Measurements from ENCODE around the gene OR2Z1.

The OR2Z1 gene, protein sequence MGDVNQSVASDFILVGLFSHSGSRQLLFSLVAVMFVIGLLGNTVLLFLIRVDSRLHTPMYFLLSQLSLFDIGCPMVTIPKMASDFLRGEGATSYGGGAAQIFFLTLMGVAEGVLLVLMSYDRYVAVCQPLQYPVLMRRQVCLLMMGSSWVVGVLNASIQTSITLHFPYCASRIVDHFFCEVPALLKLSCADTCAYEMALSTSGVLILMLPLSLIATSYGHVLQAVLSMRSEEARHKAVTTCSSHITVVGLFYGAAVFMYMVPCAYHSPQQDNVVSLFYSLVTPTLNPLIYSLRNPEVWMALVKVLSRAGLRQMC

DNA sequence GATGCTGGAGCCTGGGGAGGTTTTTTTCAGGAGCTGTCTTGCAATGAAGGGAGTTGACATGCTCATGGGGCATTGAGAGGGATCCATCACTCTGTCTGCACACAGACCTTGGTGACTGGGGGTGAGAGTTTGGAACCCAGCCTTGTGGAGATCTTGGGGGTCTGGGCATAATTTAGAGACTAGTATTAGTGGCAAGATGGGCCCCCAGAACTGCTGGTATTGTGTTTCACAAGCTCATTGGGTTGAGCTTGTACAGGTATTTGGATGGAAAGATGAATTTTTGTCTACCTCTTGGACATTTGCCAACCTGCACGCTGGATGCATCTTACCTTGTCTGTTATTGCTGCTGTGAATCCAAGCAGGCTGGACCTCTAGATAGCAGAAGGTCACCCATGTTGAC lies at the start of gene OR2Z1:
Gene OR2Z1 (plus strand): TSS at position 301 of the 400 bp plus-strand sequence. CDS start 9,395 bp downstream, outside the sequence.
- DNase-seq = no peak

DNA sequence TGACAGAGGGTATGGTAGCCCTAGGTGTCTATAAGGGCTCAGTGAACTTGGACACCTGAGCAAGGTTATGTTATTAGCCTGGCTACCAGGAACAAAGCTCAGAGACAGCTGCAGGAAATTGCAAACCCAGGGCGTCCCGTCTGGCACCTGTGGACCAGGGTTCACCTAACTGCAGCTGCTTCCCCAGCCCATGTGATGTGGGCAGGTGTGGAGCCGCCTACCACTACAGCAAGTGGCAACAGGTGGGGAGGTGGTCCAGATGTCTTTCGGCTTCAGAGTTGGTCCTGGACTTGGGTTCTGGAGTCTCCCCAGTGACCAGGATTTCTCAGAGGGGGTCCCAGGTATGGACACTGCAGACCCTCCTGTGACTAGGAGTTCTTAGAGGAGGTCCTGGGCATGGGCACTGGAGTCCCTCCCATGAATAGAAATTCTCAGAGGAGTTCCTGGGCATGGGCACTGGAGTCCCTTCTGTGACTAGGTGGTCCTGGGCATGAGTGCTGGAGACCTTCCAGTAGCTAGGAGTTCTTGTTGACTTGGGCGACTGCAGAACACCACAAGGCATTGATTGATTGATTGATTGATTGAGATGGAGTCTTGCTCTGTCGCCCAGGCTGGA lies 48.0 kb upstream of the OR2Z1 start:
- DNase-seq = no peak

DNA sequence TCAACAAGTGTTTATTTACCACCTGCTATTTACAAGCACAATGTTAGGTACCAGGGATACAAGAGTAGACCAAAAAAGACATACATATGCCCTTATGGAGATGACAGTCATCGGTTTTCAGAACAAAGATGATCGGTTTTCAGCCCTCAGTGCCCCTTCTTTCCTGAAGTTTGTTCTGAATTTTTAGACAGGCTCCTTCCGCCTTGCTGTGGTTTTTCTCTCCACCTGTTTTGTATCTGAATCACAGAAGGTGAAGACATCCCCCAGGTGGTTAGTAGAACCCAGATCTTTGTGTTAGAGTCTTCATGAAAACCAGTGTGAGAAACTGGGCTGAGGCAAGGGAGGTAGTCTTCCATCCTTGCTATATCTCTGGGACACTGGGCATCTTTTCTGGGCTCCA lies 46.4 kb upstream of the OR2Z1 start:
- DNase-seq = no peak

DNA sequence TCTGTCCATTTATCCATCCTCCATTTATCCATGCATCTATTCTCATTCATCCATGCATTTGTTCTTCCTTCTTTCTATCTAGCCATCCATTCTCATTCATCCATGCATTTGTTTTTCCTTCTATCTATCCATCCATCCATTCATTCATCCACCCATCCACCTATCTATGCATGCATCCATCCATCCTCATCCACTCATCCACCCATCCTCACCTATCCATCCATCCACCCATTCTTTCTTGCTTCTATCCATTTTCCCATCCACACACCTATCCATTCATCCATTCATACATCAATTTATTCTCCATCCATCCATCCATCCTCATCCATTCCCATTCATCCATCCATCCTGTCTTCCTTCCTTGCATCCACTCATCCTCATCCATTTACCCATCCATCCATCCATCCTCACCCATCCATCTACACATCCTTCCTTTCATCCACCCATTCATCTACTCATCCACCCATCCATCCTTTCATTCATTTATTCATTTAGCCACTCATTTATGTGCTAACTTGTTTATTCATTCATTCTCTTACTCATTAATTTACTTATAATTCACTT lies 43.1 kb upstream of the OR2Z1 start:
- no peak for DNase-seq

DNA sequence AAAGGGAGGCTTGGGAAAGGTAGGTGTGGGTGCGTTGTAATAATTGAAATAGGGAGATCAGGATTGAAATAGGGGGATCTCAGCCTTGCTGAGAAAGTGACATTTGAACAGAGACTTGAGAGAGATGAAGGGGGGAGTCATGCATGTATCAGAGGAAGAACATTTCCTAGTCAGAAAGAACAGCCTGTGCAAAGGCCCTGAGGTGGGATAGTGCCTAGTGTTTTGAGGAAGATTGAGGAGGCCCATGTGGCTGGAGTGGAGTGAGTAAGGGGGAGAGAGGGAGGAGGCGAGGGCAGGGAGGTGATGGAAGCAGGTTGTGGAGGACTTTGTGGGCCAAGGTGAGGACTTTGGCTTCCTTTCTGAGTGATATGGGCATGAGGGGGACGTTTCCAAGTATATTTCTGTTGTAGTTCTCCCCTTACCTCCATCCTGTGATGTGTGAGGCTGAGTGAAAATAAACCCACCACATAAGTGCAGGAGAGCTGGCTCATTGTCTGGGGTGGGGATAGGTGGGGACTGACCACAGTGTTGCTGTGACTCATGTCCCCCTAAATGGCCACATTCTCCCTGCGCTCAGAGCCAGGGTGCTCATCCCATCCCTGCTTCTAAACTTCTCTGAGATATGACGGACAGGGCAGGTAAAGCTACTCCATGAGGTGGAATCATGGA lies 40.6 kb upstream of the OR2Z1 start:
- DNase-seq = no peak

DNA sequence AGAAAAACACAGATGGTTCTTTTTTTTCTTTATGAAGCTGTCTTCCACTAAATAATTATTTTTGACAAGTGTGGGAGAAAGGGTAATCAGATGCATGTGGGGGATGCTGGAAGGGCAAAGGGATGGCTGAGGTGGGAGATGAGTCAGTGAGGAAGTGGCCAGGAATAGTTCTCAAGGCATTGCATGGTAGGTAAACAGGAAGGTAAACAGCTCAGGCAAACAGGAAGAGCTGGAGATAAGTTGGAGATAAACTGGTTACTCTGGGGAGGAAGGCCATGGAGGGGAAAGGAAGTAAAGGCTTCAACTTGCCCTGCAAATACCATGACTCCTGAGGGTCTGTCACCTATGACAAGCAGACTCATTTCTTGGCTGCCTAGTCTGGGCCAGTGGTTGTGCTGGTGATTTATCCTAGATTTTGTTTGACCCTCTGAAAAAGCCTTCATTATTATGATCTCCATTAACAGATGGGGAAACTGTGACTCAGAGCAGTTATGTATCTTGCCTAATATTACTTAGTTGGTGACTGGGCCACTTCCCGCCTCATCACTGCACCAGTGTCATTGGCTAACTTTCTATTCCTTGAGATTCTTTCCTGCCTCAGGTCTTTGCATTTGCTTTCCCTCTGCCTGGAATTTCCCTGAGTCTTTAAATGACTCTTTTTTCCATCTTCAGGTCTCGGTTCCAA lies 39.9 kb upstream of the OR2Z1 start:
- DNase-seq = no peak

DNA sequence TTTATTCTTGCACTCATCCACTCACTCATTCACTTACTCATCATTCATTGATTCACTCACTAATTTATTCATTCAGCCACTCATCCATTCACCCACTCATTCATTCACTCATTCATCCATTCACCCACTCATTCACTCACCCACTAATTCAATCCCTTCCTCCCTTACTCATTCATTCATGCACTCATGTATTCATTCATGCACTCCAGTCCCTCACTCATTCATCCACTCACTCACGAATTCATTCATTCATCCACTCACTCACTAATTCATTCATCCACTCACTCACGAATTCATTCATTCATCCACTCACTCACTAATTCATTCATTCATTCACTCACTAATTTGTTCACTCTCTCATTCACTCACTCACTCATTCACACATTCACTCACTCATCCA lies 39.0 kb upstream of the OR2Z1 start:
- DNase-seq = no peak

DNA sequence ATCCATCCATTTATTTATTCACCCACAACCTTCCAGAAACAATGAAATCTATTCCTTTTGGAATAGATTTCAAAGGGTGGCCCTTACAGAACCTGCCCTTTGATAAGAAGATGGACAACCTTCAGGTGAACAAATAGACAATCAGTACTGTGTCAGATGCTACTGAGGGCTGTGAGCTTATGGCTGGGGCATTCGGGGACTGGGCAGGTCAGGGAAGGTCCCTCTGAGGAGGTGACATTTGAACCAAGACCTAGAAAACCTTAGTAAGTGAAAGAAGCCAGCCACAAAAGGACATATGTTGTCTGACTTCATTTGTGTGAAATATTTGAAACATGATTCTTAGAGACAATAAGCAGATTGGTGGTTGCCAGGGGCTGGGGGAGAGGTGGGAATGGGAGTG lies 38.5 kb upstream of the OR2Z1 start:
- no peak for DNase-seq

DNA sequence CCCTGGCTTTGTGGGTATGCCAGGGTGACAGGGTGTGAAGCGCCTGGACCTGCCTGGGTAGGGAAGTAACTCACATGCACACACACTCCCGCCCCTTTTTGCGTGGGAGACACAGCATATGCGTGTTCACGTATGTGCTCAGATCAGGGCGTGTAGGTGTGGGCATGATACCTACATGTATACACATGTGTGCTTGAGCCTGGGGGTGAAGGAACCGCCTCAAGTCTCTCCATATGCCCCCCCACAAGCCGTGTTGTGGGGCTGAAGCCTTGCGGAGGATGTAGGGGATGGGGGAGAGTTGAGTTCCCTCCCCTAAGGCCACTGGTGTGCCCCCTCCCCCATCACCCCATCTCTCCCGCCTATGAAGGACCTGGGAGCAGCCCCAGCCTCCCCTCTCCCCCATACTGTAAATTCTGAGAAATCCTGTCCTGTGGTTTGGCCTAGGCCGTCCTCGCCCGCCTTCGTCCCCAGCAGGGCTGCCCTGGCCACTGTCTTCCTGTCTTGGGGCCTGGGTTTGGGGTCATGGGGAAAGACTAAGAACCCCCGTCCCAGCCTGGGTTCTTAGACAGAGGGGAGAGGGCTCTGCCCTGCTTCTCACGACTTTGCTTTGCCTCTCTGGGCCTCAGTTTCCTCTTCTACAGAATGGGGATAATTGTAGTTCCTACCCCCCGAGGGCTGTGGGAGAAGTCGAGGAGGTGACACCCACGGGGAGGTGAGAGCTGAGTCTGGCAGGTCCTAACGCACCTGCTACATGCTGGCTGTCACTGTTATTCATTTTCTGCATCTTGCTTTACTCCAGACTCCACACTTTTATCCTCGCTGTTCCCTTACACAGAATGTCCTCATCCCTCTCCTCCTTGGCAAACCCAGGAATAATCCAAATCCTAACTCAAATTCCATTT lies 37.2 kb upstream of the OR2Z1 start:
- DNase-seq = no peak

DNA sequence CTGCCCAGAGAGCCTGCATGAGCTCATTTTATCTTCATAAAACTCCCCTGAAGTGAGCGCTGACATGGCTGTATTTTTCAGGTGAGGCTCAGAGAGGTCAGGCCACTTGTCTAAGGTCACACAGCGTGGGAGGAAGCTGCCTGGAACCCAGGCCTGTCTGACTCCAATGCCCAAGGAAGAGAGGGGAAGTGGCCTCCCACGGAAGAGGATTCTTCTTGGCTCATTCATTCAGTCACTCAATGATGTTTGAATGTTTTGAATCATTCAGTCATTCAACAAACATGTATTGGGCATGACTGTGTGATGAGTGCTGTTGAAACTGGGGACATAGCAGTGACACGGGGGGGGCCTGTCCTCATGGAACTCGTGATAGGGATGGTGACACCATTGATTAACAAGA lies 34.9 kb upstream of the OR2Z1 start:
- DNase-seq = no peak

DNA sequence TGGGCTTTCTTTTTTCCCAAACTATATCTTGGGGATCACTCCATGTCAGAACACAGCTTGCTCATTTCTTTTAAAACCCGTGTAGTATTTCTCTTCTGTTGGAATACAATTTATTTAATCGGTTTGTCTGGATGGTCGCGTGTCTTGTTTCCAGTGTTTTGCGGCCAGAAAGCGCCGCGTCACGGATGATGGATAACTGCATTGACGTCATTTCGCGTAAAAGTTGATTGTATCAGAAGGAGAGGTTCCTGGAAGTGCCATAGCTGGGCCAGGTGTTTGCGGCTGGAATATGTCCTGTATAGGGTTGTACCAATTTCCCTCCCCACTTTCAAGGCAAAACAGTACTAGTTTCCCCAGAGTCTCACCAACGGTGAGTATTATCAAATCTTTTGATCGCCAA lies 32.5 kb upstream of the OR2Z1 start:
- no peak for DNase-seq

DNA sequence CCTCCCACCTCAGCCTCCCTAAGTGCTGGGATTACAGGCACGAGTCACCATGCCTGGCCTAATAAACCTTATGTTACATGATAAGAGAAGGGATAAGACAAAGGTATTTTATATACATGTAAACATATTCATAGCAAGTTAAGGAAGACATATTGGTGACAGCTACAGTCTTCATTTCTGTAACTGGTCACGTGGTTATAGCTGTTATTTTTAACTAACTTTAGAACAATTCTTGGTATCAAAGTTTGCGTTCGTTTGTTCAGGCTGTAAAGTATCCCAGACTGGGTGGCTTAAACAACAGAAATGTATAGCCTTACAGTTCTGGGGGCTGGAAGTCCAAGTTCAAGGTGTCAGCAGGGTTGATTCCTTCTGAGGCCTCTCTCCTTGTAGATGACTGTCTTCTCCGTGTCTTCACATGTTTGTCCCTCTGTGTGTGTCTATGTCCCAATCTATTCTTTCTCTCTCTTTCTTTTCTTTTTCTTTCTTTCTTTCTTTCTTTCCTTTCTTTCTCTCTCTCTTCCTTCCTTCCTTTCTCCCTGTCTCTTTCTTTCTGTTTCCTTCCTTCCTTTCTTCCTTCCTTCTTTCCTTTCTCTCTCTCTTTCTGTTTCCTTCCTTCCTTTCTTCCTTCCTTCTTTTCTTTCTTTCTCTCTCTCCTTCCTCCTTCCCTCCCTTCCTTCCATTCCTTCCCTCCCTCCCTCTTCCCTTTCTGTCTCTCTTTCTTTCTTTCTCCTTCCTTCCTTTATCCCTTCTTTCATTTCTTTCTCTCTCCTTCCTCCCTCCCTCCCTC lies 30.5 kb upstream of the OR2Z1 start:
- no peak for DNase-seq

DNA sequence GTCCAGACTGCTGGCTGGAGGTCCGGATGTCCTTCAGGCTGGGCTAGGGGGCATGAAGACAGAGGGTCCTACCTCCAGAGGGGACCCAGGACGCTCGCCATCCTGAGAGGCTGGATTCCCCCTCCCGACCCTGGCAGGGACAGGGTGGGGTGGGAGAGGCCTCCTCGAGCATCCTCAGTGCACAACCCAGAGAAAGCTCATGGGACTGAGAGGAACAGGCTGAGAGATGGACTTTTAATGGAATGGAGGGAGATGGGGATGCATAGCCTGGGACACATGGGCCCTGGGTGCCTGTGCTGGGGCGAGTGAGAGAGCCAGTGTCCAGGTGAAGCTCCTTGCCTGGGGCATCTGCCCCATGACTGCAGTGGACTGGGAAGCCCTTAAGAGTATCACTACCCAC lies 25.9 kb upstream of the OR2Z1 start:
- DNase-seq = no peak

DNA sequence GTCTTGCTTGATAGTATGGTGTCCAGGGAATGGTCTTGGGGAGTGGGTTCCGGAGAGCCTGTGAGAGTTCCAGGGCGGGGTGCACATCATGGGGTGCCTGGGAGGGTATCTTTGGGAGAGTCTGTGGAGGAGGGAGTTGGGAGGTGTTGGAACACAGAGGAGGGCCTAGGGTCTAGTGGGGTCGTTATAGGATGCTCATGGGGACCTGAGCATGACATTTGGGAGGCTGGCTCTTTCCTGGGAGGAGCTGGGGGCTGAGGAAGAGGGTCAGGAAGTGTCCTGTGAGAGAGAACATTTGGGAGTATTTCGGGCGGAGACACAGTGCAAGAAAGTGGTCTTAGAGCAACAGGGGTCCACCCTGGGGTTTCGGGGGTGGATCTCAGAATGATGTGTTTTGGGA lies 25.5 kb upstream of the OR2Z1 start:
- DNase-seq = no peak

DNA sequence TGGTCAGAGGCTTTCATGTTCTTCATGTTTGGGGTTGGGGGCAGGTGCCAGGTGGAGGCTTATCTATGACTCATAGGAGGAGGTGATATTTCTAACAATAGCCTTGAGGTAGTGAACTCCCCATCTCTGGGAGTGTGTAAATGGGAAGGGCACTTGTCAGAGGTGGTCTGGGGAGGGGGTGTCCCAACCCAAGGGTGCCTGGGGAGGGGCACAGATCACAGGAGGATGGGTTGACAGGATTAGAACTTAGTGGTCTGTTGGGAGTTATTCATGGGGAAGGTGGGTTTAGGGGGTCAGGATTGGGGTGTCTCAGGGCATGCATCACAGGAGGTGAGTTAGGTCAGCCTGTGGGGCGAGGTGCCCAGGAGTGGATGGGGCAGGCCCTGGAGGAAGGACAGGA lies 24.4 kb upstream of the OR2Z1 start:
- no peak for DNase-seq

DNA sequence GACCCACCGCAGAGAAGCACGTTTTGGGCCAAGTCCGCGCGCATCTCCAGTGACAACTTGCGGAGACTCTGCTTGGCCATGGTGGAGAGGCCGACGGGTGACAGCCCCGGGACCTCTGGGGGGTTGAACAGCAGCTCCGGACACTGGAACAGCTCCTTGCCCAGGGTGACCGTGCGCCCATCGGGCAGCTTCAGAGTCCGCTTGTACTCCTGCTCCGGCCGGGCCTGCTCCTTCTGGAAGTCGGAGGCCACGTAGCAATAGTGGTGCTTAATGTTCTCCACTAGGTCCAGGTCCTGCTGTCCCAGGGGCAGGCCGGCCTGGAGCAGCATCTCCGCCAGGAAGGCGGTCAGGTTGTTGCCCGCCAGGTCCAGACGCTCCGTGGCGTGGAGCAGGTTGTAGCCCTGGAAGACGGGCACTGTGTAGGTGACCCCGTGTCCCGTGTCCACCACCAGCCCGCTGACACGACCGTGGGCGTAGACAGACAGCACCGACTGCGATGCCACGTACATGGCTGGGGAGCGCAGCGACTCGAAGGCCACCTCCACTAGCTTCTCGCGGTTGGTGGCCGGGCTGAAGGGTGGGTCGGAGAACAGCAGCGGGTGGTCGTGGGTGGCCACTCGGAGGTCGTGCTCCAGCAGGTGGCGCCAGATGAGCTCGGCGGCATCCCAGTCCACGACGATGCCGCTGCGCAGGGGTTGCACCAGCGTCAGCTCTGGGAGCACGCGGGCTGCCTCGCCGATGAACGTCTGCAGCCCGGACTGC lies 23.6 kb upstream of the OR2Z1 start:
- DNase-seq = no peak

DNA sequence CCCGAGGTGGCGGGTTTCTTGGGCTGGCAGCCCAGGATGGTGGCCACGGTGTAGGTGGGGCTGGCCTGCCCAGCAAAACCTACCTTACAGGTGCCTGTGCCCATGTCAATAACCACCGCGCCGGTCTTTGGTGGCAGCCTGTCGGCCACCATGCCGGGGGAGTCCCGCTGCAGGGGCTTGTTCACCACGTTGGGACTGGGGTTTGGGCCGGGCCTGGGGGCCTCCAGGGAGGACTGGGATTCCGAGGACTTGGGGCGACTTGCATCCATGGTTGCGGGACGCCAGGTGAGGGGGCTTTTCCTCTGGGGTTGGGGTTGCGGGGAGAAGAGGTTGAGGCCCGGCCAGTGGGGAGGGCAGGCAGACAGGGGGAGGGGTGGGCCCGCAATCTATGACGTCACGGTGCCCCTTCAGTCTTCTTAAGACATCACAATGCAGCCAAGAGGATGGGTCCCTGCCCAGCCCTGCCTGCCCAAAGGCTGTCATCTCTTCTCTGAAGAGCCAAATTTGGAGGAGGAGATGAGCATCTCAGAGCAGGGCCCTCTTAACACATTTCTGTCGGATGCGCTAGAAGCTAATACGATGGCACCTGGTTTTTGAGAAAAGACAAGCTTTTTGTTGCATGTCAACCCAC lies 22.9 kb upstream of the OR2Z1 start, which contains the start of gene ACTL9:
Gene ACTL9 (minus strand): TSS at position 363 of the 631 bp plus-strand sequence. CDS start 94 bp downstream, at position 269.
- DNase-seq = no peak

DNA sequence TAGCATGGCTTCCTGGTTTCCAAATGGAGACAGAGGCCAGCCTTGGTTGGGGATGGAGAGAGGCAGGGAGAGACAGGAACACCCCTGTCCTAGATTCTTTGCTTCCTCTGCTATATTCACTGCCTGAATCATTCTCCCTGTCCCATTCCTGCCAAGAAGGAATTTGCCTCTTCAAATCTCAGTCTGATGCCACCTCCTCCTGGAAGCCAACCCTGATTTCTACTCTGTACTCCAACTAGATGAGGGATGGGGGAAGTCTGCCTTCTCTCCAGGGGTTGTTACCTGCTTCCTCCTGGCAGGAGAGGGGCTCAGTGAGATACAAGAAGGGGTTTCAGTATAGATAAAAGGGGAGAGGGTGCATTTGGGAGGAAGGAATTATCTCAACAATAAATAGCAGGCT lies 21.5 kb upstream of the OR2Z1 start:
- no peak for DNase-seq

DNA sequence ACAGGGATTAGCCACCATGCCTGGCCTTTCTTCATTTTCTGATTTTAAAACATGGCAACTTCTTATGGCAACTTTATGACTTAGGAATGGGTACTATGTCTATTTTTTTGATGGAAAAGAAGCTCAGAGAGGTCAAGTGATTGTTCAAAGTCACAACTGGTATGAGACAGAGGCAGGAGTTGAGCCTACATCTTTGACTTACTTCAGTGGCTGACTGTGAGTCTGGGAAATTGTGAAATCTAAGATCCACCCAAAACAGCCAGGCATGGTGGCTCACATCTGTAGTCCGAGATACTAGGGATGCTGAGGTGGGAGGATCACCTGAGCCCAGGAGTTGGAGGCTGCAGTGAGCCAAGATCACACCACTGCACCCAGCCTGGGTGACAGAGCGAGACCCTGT lies 20.5 kb upstream of the OR2Z1 start:
- no peak for DNase-seq

DNA sequence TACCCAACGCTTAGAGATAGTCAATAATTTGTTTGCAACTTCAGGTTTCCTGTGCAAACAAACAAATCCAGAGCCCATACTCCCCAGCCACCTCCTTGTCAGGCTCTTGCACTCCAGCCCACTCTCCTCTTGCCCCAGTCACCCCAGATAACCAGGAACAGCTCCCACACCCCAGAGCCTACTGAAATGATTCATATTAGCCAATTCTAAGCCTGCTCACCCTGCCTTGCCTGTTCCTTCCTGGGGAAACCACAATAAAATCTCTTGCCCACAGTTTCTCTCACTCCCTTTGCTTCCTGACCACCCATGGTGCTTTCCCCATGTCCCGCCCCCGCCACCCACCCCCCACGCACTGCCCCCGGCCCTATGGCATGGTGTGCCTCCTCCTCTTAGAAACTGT lies 19.1 kb upstream of the OR2Z1 start:
- peak; percentile 91 for DNase-seq

All from OCI-M1 (cell line).